Ascending aorta (tissue), 2 donors: Measurements from ENCODE around the gene CNTNAP5. TPM values are rescaled to one million over a fixed set of nuclear protein-coding genes. Genes with fewer than 3 reads are reported as not detected.

Source experiments
- DNase-seq, 2 donors: peaks; one replicate each; pipeline ENCODE4 v3.0.0-alpha.2; 2019; ENCODE audit warnings: low spot score in 2 of 2
- H3K27ac ChIP-seq, 2 donors: fragments of 200-600 bp; sonication (generic); one replicate each; pipeline ENCODE4 v1.5.1; 2016 to 2017; ENCODE audit warnings: mild to moderate bottlenecking in 1 of 2
- H3K27me3 ChIP-seq: fragments of 200-600 bp; sonication (generic); one replicate; pipeline ENCODE4 v1.5.1; 2017
- H3K36me3 ChIP-seq, 2 donors: fragments of 200-600 bp; sonication (generic); one replicate each; pipeline ENCODE4 v1.5.1; 2016
- H3K4me1 ChIP-seq, 2 donors: fragments of 200-600 bp; sonication (generic); one replicate each; pipeline ENCODE4 v1.5.1; 2016 to 2017; ENCODE audit warnings: mild to moderate bottlenecking in 1 of 2
- H3K4me3 ChIP-seq, 2 donors: fragments of 200-600 bp; sonication (generic); one replicate each; pipeline ENCODE4 v1.5.1; 2016 to 2017; ENCODE audit warnings: mild to moderate bottlenecking in 1 of 2
- H3K9me3 ChIP-seq, 2 donors: fragments of 200-600 bp; sonication (generic); one replicate each; pipeline ENCODE4 v1.5.1; 2016
- CTCF ChIP-seq, 3 experiments: fragments of 200-600 bp in 2 of 3; fragments of 450-650 bp in 1 of 3; sonication (generic) in 2 of 3; IDR thresholded peaks; one replicate each; pipeline ENCODE4 v1.5.1; 2016 to 2019; ENCODE audit warnings: antibody characterized with exemption in 3 of 3, mild to moderate bottlenecking in 1 of 3, moderate library complexity in 1 of 3
- intact Hi-C: fragments of 100-400 bp; cut with DNase I; formaldehyde crosslinking; loops from one replicate; pipeline ENCODE4 v1.15.1; 2023
- total RNA-seq: library from RNA; depleted of rRNA; stranded (reverse); fragments of >200 nt; gene quantifications from one replicate; pipeline ENCODE4 v1.1.0, GENCODE V29; 2016

CNTNAP5 gene
- total RNA-seq, 1 donor from 2014 or later = not detected

GRCh38 chr2:124558277-124558905 lies 533.3 kb downstream of the CNTNAP5 start:
- no peaks in the 10 kb centered on the region for H3K27me3 ChIP-seq
- TF ChIP-seq CTCF (IDR thresholded peaks at IDR 0.05) = no peak
- no peaks in the 10 kb centered on the region for H3K36me3 ChIP-seq
- no peaks in the 10 kb centered on the region for H3K9me3 ChIP-seq
- DNase-seq = no peak
- intact Hi-C loops = no loop called here
- H3K27ac ChIP-seq = no peak overlapping the region
- no peaks in the 10 kb centered on the region for H3K4me1 ChIP-seq
- no peak overlapping the region for H3K4me3 ChIP-seq

- H3K9me3 ChIP-seq = no peaks in the 10 kb centered on the region
- intact Hi-C loops = no loop called here
- H3K27ac ChIP-seq = no peak overlapping the region
- no peak overlapping the region for H3K4me3 ChIP-seq
- no peak for TF ChIP-seq CTCF (IDR thresholded peaks at IDR 0.05)
- H3K27me3 ChIP-seq = no peaks in the 10 kb centered on the region
- H3K4me1 ChIP-seq = no peaks in the 10 kb centered on the region
- H3K36me3 ChIP-seq = no peaks in the 10 kb centered on the region
- DNase-seq = no peak
Measured at GRCh38 chr2:124559236-124559635, 534.1 kb downstream of the CNTNAP5 start.

- intact Hi-C loops = no loop called here
- Histone ChIP-seq H3K9me3 (no peaks in the 10 kb centered on the region), H3K36me3 (no peaks in the 10 kb centered on the region), H3K27me3 (no peaks in the 10 kb centered on the region), H3K27ac (no peak overlapping the region), H3K4me3 (no peak overlapping the region), H3K4me1 (no peaks in the 10 kb centered on the region)
- DNase-seq = no peak
- no peak for TF ChIP-seq CTCF (IDR thresholded peaks at IDR 0.05)
Measured at GRCh38 chr2:124560592-124561112, 535.6 kb downstream of the CNTNAP5 start.

- no peaks in the 10 kb centered on the region for H3K36me3 ChIP-seq
- H3K4me1 ChIP-seq = no peaks in the 10 kb centered on the region
- no peak for DNase-seq
- intact Hi-C loops = no loop called here
- H3K27ac ChIP-seq = no peak overlapping the region
- H3K9me3 ChIP-seq = no peaks in the 10 kb centered on the region
- TF ChIP-seq CTCF (IDR thresholded peaks at IDR 0.05) = no peak
- H3K27me3 ChIP-seq = no peaks in the 10 kb centered on the region
- no peak overlapping the region for H3K4me3 ChIP-seq
Measured at GRCh38 chr2:124561486-124561885, 536.4 kb downstream of the CNTNAP5 start.

- DNase-seq = no peak
- no peaks in the 10 kb centered on the region for H3K27me3 ChIP-seq
Measured at GRCh38 chr2:124563426-124563825, 538.3 kb downstream of the CNTNAP5 start.

More at GRCh38 chr2:124563426-124563825, 538.3 kb downstream of the CNTNAP5 start:
- no peaks in the 10 kb centered on the region for H3K36me3 ChIP-seq
- intact Hi-C loops = no loop called here
- H3K9me3 ChIP-seq = no peaks in the 10 kb centered on the region
- H3K4me3 ChIP-seq = no peak overlapping the region
- TF ChIP-seq CTCF (IDR thresholded peaks at IDR 0.05) = no peak
- H3K27ac ChIP-seq = no peak overlapping the region
- no peaks in the 10 kb centered on the region for H3K4me1 ChIP-seq
